GM21786 (cell line): Measurements from ENCODE around the gene ZC2HC1C.

Experiments
- ATAC-seq: cut with Tn5 transposase; IDR thresholded peaks from one replicate; pipeline ENCODE4 v1.9.1; 2021; ENCODE audit not compliant: unreplicated experiment

The ZC2HC1C gene, protein sequence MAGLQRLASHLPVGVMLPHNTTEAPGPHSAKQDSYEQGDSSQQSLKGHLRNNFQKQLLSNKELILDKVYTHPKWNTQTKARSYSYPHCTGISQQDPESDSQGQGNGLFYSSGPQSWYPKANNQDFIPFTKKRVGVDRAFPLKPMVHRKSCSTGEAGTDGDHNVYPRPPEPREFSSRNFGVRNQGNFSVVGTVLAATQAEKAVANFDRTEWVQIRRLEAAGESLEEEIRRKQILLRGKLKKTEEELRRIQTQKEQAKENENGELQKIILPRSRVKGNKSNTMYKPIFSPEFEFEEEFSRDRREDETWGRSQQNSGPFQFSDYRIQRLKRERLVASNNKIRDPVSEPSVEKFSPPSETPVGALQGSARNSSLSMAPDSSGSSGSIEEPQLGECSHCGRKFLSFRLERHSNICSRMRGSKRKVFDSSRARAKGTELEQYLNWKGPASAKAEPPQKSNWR

DNA sequence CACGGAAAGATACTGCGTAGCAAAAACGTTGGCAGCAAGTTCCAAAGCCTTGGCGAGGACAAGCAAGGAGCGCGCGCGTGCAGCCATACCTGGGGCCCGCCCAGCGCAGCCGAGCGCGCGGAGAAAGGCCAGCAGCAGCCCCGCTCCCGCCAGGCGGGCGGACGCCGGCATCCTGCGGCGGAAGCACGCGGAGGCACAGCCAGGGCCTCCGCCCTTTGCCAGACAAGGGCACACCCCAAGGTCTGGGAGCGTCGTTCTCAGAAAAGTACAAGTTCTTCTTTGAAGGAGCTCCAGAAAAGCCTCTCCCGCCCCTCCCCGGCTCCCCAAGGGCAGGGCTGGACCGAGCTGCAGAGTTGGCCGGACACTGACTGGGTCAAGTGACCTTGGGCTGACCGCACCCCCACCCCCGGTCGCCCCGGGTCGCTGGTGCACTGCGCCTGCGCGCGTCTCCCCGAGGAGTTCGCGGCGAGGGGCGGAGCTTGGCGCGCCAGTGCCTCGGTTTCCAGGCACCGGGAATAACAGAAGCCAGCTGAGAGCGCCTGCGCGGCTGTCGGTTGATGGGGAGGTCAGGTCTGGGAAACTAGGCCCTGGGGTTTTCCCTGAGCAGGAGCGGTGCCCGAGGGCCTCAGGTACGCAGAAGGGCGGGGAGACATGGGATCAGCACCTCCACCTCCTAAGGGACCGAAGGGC lies at the start of gene ZC2HC1C:
ZC2HC1C (plus strand) TSS at position 521 of the 690 bp plus-strand sequence. CDS start 933 bp downstream, outside the sequence.
- ATAC-seq = peak; percentile 59

DNA sequence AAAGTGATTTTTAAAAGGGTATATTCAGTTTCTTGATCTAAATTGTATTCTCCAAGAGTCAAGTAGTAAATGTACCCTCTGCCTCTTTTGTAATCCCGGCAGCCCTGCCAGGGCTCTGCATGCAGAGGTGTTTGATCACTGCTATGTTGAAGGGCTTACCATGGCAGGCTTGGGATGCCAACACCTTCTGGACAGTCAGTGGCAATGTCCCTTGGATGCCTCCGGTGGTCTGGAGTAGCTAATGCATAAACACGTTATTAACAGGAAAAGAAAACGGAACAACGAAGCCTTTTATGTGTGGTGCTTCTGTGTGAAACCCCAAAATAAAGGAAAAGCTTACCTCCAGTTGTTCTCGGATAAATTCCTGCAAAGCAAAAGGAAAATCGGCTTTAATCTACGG lies 46.8 kb upstream of the ZC2HC1C start:
- ATAC-seq = no peak

DNA sequence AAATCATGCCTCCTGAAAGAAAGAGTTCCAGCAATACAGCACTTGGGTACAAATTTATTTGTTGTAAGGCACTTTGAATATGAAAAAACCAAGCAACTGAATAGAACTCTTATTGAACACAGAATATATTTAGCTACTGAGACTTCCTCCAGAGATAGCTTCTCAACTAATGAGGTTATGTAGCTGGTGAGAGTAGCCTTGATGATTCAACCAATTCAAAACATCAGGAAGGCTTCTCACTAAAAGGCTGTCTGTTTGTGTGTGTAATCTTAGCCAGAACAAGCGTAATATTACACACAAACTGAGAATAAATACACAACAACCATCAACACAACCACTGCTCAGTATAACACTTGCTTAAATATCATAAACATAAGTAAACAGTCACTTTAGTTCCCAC lies 46.3 kb upstream of the ZC2HC1C start:
- no peak for ATAC-seq

DNA sequence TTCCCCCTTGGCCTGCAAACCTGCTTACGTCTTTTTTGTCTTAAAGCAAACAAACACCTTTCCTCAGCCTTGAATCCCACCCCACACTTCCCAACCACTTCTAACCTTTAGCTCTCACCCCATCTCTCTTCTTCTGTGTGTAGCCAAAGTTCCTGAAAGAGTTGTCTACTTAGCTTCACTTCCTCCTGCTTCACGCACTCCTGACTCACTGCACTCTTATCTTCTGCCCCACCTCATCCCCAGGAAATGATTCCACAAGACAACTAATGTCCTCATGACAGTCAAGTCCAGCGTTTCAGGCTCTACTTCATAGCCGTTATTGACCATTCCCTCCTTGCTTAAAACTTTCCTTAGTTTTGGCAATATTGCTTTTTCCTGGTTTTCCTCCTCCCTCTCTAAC lies 44.4 kb upstream of the ZC2HC1C start:
- ATAC-seq = no peak

DNA sequence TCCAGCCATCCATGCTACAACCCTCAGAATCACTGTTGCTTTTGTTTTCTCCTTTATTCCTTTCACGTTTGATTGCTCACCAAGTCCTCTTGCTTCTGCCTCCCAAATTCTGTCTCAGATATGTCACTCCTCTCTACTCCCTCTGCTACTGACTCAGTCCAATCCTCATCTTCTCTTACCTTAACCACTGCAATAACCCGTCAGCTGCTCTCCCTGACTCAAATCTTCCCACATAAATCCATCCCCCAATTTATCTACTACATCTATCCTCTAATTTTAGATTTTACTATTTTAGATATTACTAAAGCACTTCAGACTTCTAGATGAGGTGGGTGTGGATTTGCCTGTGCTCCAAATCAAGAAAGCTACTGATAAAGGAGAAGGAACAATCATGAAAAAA lies 43.6 kb upstream of the ZC2HC1C start:
- no peak for ATAC-seq

DNA sequence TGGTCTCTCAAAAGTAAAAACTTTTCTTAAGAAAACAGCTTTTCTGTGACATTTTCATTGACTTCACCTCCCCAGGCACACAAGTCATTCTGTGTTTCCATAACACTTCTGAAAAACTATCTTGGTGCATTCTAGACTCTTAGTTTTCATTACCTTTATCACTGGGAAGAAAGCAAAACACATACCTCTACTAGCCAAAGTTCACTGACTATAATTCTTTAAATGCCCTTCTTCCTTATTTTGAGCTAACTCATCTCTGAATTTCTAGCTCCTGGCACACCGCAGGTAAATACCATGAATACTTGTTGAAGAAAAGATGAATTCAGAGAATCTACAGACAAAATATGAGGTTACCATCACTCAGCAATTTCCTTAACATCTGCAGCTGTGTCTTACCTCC lies 39.3 kb upstream of the ZC2HC1C start:
- no peak for ATAC-seq

DNA sequence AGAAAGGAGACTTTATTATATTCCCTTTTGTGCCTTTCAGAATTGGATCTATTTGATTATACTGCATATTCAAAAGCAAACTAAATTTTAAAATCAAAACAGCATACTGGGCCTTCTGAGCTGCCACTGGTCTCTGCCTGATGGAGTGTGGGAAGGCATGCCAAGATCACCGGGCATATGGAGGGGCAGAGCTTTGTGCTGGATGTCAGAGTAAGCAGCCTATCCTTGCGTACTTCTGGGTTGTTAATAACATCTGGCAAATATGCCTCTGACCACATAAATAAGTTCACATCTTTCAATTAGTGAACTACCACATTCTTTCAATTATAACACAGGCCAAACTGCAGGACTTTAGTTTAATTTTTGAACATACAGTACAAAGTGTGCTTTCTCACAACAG lies 36.5 kb upstream of the ZC2HC1C start:
- no peak for ATAC-seq

DNA sequence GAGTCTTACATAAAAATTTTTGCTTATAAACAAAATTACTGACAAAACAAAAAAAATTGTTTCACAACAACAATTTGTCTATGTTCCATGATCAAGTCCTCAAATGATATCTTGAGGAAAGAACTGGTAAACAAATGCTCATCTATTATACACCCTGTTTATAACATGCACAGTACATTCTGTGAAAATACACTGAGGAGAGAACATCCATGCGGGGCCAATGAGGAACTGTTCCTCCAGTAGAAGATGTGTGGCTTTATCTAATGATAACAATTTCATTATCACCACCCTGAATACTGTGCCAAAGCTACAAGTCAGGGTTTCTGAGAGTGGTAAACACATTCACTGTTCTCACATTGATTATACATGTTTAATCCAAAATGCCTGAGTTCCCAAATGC lies 28.9 kb upstream of the ZC2HC1C start:
- ATAC-seq = no peak

DNA sequence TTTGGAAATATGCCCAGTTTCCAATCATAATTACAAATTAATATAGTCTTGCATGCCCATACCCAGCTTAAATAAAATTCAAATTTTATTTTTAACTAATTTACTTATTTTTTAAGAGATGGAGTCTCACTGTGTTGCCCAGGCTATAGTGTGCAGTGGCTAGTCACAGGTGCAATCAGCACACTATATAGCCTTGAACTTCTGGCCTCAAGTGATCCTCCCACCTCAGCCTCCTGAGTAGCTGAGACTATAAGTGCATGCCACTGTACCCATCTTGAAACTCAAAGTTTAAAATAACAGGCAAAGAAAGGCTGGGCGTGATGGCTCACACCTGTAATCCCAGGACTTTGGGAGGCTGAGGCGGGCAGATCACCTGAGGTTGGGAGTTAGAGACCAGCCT lies 28.5 kb upstream of the ZC2HC1C start:
- ATAC-seq = no peak

DNA sequence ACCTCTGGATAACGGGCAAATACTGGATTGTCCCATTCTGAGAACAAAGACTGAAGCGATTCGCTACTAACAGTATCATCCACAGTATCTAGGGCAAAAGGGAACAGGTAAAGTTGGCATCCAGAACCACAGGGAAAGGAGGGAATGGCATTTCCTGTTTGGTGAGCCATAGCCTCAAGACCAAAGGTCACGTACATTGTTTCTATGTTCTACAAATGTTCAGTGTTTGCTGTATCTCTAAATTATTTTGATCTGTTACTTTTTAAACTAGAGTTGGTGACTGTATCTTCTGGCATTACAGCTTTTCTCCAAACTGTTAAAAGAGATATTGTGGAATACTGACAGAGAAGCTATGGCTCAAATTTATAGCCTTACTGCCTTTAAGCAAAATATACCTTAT lies 27.8 kb upstream of the ZC2HC1C start:
- ATAC-seq = no peak

DNA sequence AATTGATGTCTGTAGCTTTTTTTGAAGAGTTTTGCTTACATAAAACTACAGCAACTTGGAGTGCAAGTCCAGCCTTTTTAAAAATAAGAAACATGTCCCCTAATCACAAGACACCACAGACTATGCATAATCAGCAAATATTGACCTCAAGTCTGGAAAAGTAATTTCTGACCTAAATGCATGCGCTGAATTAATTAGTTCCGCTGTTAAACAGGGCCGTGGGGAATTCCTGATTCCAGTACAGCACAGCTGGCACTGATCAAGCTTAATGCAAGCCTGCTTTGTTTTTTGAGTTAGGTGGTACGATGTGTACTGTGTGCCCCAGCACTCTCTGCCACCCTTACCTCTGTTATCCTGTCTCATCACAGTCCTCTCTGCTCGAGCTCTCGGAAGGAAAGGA lies 27.4 kb upstream of the ZC2HC1C start:
- no peak for ATAC-seq

DNA sequence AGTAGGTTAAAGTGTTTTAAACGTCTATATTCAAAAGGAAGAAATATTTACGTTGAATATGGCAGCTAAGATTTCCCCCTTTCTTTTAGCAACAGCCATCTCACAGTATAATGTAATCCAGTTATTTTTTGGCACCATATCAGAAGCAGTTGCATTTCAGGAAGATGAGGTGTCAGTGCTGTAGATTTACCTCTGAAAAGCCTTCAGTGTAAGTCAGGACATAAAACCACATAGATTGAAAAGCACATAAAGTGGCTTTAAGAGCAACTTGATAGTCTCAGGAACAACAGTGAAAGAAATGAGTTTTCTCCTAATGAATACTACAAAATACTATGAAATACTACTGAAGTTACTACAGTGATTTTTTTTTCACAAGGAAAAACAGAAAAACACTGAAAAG lies 25.1 kb upstream of the ZC2HC1C start:
- ATAC-seq = no peak

DNA sequence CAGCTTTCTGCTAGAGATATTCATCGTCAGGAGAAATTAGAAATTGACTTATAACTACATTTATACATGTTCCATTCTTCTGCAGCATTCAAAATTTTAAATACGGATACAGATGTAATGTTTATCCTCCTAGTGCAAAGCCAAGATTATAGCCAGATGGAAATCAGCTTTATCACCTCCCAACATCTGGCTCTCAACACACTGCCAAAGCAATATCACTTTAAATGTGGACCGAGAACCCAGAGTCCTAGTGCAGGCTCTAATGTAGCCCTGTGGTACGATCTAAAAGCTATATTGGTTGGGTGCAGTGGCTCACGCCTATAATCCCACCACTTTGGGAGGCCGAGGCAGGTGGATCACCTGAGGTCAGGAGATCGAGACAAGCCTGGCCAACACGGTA lies 24.7 kb upstream of the ZC2HC1C start:
- ATAC-seq = no peak

DNA sequence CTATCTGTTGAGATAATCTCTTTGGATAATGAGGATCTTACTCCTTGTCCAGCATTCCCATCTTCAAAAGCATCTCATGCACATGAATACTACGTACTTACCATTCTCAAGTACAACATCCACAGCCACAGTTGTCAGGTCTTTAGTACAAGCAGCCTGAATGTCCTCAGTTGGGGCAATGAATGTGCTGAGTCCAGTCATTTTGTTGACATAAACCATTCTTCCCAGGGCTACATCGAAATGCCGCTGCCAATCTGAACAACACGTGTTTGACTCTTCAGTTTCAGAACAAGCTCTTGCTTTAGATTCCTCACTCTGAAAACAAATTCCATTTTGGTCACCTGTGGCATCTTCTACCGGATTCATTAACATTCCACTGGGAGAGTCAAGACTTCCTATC lies 23.2 kb upstream of the ZC2HC1C start:
- no peak for ATAC-seq

DNA sequence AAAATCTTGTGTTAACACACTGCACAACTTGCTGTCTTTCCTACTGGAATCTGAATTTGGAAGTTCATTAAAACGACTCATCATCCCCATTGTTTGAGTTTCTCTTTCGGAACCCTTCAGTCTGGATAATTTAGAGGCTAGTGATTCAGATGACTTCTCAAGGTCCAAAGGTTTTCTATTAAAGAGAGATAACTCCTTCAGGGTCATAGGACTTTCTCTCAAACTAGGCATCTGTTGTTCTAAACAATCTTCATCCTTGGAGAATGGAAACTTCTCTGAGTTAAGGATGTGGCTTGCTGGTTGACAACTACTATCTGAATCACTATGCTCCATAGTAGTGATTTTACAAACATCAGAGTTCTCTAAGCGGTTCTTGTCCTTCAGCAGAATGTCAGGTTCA lies 22.5 kb upstream of the ZC2HC1C start:
- no peak for ATAC-seq

DNA sequence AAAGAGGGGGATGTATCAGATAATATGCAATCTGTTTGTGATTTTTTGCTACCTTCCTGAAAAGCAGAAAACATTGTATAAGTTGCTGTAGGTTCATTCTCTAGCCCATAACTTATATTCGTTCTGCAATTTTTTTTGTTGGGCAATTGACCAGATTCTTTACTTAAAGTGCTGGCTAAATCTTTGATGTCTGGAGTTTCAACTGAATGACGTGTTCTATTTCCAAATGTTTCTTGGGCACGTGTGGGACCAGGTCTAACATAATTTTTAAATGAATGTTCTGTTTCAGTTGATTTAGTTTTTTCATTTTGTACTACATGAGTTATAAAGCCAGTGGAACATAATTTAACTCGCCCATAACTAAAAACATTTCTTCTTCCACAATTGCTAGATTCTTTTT lies 21.9 kb upstream of the ZC2HC1C start:
- ATAC-seq = no peak

DNA sequence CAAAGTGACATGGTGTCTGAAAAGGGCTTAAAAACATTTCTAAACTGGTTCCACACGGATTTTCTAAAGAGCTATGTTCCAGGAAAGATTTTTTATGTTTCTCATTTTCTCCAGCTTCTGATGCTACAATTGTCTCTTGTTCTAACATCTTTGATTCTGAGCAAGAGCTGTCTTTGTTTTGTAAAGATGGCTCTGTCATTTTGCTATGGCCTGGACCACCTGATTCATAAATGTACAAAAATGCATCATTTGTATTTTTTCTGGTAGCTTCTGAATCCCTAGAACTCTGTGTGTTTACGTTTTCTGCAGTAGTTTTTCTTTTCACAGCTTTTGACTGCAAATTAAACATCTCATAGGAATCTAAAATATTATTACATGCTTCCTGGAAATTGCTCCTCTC lies 21.3 kb upstream of the ZC2HC1C start:
- no peak for ATAC-seq

DNA sequence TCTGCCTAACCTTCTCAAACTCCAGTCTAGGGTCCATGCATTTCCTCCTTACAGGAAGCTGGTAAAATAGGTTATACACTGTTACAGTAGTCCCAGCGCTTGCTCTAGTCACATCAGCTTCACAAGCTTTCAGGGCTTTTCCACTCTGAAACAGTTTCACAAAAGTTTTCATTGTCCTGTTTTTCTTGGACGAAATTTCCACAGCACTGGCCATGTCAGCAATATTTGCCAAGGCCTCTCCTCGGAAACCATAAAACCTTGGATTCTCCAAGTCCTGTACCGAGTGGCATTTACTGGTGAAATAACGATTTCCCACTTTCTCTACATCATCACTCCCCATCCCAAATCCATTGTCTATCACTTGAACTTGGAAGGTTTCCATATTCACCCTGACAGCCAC lies 20.3 kb upstream of the ZC2HC1C start:
- no peak for ATAC-seq

DNA sequence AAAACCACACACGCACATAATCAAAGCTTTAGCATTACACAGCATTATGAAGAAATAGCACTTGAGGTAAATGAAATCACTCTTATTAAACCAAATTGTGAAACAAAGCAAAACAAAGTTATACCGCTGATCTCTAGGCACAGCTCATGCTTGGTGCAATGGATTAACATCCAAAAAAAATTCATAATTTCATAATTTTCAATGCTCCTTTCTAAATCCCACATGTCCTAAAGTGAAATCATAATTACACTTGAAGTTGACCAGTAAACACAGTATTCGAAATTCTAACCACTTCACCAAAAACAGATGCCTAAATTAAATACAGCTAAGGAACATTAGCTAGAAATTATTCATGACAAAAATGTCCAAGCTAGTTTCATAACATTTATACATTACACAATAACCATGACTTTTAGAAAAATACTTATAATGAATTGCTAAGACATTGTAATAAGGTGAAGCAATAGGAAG lies 19.7 kb upstream of the ZC2HC1C start:
- no peak for ATAC-seq

DNA sequence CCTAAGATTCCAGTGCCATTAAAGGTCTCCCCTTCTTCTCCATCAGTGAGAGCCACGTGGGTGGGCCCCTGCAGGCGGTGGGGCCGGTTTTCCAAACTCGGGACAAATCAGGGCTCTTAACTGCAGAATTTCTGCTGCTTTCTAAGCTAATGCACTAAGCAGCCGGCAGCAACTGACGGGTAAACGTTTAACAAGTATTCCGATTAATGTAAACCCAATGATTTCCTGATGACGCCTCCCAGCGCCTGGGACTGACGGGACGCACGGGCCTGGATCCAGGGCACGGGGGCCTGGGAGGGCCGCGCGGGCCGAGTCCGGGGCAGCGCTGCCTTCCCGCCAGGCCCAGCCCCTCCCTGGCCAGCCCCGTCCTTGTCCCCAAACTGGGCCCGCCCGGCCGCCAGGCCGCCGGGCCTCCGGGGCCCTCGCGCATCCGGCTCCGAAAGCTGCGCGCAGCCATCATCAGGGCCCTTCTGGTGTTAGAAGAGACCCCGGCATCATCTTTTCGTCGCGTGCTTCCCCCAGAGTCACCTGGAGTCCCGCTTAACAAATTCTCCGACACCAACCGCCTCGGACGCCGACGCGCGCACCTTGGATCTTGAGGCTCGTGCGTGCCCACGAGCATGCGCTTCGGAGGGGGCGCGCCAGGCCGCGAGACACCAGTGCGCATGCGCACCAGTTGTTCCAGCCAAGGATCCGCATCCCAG lies 18.4 kb upstream of the ZC2HC1C start, which contains the start of gene MLH3:
MLH3 (minus strand) TSS at position 616 of the 704 bp plus-strand sequence. CDS start 1,812 bp downstream, outside the sequence.
- ATAC-seq = peak; percentile 68

DNA sequence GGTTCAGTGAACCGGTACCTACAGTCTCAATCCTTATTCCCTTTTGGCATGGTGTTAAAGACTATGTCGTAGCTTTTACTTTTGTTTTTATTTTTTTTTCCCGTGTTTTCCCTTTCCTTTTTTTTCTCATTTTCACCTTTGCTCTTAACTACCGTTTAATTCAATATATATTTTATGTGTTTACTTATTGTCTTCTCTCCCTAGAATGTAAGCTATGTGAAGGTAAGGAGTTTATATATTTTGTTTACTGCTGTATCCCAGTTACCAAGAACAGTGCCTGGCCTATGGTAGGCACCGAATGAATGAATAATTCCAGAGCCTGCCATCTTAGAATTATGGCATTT lies 17.9 kb upstream of the ZC2HC1C start:
- no peak for ATAC-seq
